ENCODE data around the gene MYCBP. TPM values are rescaled to one million over a fixed set of nuclear protein-coding genes. Genes with fewer than 3 reads are reported as not detected.

The MYCBP gene
- total and polyA plus RNA-seq, 2 experiments from 2014 or later = 14.7 to 33.9 TPM

GRCh38 chr1:38829368-38829767 is 43.8 kb downstream of the MYCBP start:
- TF ChIP-seq EZH2 (IDR thresholded peaks at IDR 0.05; ENCODE audit: borderline replicate concordance) (no peak), CTCF (IDR thresholded peaks at IDR 0.05; ENCODE audit: poor library complexity) (no peak), EZH2phosphoT487 (IDR thresholded peaks at IDR 0.05; ENCODE audit: low read depth, severe bottlenecking, unreplicated experiment) (no peak)
- Histone ChIP-seq H2AFZ (no peak overlapping the region), H3K79me2 (no peaks in the 10 kb centered on the region), H3K9me3 (ENCODE audit: low read depth) (no peaks in the 10 kb centered on the region), H3K4me1 (ENCODE audit: insufficient read depth) (no peaks in the 10 kb centered on the region), H3K27me3 (peaks cover 32% of the 10 kb centered on the region), H3K36me3 (replicated peaks; ENCODE audit: insufficient read depth, low read depth) (no peaks in the 10 kb centered on the region), H3K27ac (no peak overlapping the region), H3K9me2 (replicated peaks; ENCODE audit: insufficient read depth) (no peaks in the 10 kb centered on the region), H3K4me3 (no peak overlapping the region), H4K20me1 (ENCODE audit: insufficient read depth, poor library complexity, severe bottlenecking) (no peaks in the 10 kb centered on the region), H3K4me2 (no peak overlapping the region)
- DNase-seq (ENCODE audit: low spot score) = no peak
- whole genome bisulfite sequencing (ENCODE audit: low lambda C conversion rate, missing lambda C conversion rate) = 35% methylated on average over 1 of the region's 1 CpG

- Histone ChIP-seq H3K27me3 (peaks cover 34% of the 10 kb centered on the region), H3K4me2 (no peak overlapping the region)
- 81% methylated on average over 2 of the region's 2 CpGs for WGBS (ENCODE audit: low lambda C conversion rate, missing lambda C conversion rate)
Measured at GRCh38 chr1:38827318-38827717, 45.8 kb downstream of the MYCBP start.

GRCh38 chr1:38826886-38827285 is 46.3 kb downstream of the MYCBP start:
- no peak overlapping the region for H3K4me2 ChIP-seq
- H3K9me3 ChIP-seq (ENCODE audit: low read depth) = no peaks in the 10 kb centered on the region
- no peaks in the 10 kb centered on the region for H3K79me2 ChIP-seq
- no peak overlapping the region for H2AFZ ChIP-seq
- no peak overlapping the region for H3K4me3 ChIP-seq
- peaks cover 38% of the 10 kb centered on the region for H3K27me3 ChIP-seq
- no peaks in the 10 kb centered on the region for H3K36me3 ChIP-seq (replicated peaks; ENCODE audit: insufficient read depth, low read depth)
- H3K27ac ChIP-seq = no peak overlapping the region
- no peaks in the 10 kb centered on the region for H4K20me1 ChIP-seq (ENCODE audit: insufficient read depth, poor library complexity, severe bottlenecking)
- no peaks in the 10 kb centered on the region for H3K9me2 ChIP-seq (replicated peaks; ENCODE audit: insufficient read depth)
- TF ChIP-seq CTCF (IDR thresholded peaks at IDR 0.05; ENCODE audit: poor library complexity) (no peak), EZH2phosphoT487 (IDR thresholded peaks at IDR 0.05; ENCODE audit: low read depth, severe bottlenecking, unreplicated experiment) (no peak), EZH2 (IDR thresholded peaks at IDR 0.05; ENCODE audit: borderline replicate concordance) (no peak)
- H3K4me1 ChIP-seq (ENCODE audit: insufficient read depth) = no peaks in the 10 kb centered on the region
- DNase-seq (ENCODE audit: low spot score) = no peak

More at GRCh38 chr1:38827318-38827717, 45.8 kb downstream of the MYCBP start:
- Histone ChIP-seq H3K79me2 (no peaks in the 10 kb centered on the region), H3K36me3 (replicated peaks; ENCODE audit: insufficient read depth, low read depth) (no peaks in the 10 kb centered on the region), H3K9me2 (replicated peaks; ENCODE audit: insufficient read depth) (no peaks in the 10 kb centered on the region), H2AFZ (no peak overlapping the region), H3K4me1 (ENCODE audit: insufficient read depth) (no peaks in the 10 kb centered on the region), H4K20me1 (ENCODE audit: insufficient read depth, poor library complexity, severe bottlenecking) (no peaks in the 10 kb centered on the region), H3K4me3 (no peak overlapping the region), H3K9me3 (ENCODE audit: low read depth) (no peaks in the 10 kb centered on the region), H3K27ac (no peak overlapping the region)
- no peak for DNase-seq (ENCODE audit: low spot score)
- TF ChIP-seq CTCF (IDR thresholded peaks at IDR 0.05; ENCODE audit: poor library complexity) (no peak), EZH2phosphoT487 (IDR thresholded peaks at IDR 0.05; ENCODE audit: low read depth, severe bottlenecking, unreplicated experiment) (no peak), EZH2 (IDR thresholded peaks at IDR 0.05; ENCODE audit: borderline replicate concordance) (no peak)

- no peak for DNase-seq (ENCODE audit: low spot score)
- H3K4me3 ChIP-seq = no peak overlapping the region
- H3K27me3 ChIP-seq = peaks cover 45% of the 10 kb centered on the region
- no peak for TF ChIP-seq EZH2 (IDR thresholded peaks at IDR 0.05; ENCODE audit: borderline replicate concordance)
- TF ChIP-seq CTCF (IDR thresholded peaks at IDR 0.05; ENCODE audit: poor library complexity) = no peak
- no peak for TF ChIP-seq EZH2phosphoT487 (IDR thresholded peaks at IDR 0.05; ENCODE audit: low read depth, severe bottlenecking, unreplicated experiment)
- H3K9me2 ChIP-seq (replicated peaks; ENCODE audit: insufficient read depth) = no peaks in the 10 kb centered on the region
- no peak overlapping the region for H3K27ac ChIP-seq
- H4K20me1 ChIP-seq (ENCODE audit: insufficient read depth, poor library complexity, severe bottlenecking) = no peaks in the 10 kb centered on the region
- H3K36me3 ChIP-seq (replicated peaks; ENCODE audit: insufficient read depth, low read depth) = no peaks in the 10 kb centered on the region
- H3K9me3 ChIP-seq (ENCODE audit: low read depth) = no peaks in the 10 kb centered on the region
- H3K4me2 ChIP-seq = no peak overlapping the region
- H3K4me1 ChIP-seq (ENCODE audit: insufficient read depth) = no peaks in the 10 kb centered on the region
- 64% methylated on average over 3 of the region's 3 CpGs for WGBS (ENCODE audit: low lambda C conversion rate, missing lambda C conversion rate)
- H3K79me2 ChIP-seq = no peaks in the 10 kb centered on the region
- no peak overlapping the region for H2AFZ ChIP-seq
Measured at GRCh38 chr1:38826262-38826661, 46.9 kb downstream of the MYCBP start.

All from hepatocyte (in vitro differentiated cells).